ENCODE measurements around the gene STXBP1.

The STXBP1 gene

GRCh38 chr9:127700140-127700539 lies 88.1 kb downstream of the STXBP1 start:
- Histone ChIP-seq H3K4me2 (ENCODE audit: low read length) (no peak overlapping the region), H3K9me3 (replicated peaks; ENCODE audit: low read length) (no peaks in the 10 kb centered on the region), H3K36me3 (ENCODE audit: insufficient read depth, low read length) (no peaks in the 10 kb centered on the region), H3K4me1 (ENCODE audit: control insufficient read depth, insufficient read depth, low read length) (peaks cover 14% of the 10 kb centered on the region), H3K4me3 (ENCODE audit: low read length) (no peak overlapping the region), H3K9ac (ENCODE audit: low read depth, low read length) (no peak overlapping the region), H3K27me3 (ENCODE audit: control insufficient read depth, insufficient read depth, low read length) (no peaks in the 10 kb centered on the region)

DNA sequence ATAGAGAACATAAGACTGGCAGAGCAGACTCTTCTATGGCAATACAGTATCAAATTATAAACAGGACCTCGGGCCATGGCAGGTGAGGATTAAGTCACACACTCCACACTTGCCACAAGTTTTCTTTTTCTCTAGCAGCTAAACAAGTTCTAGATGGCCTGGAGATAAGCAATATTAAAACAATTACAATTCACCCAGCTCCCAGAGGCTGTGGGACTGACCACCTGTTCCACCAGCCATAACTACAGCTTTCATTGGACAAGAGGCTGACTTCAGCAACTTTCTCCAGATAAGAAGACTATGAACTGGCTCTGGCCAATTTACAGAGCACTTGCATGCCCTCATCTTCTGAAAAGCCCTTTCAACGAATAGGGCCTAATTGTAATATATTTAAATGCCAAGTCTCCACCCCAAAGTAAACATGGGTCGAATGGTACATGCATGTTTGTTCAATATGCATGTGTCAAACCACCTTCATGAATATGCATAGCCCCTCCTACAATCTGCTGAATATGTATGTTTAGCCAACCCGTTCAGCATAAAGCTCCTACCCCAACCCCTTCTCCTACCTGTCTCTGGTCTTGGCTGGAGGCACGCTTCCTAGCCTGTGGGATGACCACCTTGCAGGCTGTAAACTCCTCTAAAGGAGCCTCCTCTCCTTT lies 88.6 kb downstream of the STXBP1 start:
- Histone ChIP-seq H3K36me3 (ENCODE audit: insufficient read depth, low read length) (no peaks in the 10 kb centered on the region), H3K9me3 (replicated peaks; ENCODE audit: low read length) (no peaks in the 10 kb centered on the region), H3K4me2 (ENCODE audit: low read length) (no peak overlapping the region), H3K27me3 (ENCODE audit: control insufficient read depth, insufficient read depth, low read length) (no peaks in the 10 kb centered on the region), H3K4me1 (ENCODE audit: control insufficient read depth, insufficient read depth, low read length) (peaks cover 9% of the 10 kb centered on the region), H3K9ac (ENCODE audit: low read depth, low read length) (no peak overlapping the region), H3K4me3 (ENCODE audit: low read length) (no peak overlapping the region)

- Histone ChIP-seq H3K4me3 (ENCODE audit: low read length) (no peak overlapping the region), H3K4me2 (ENCODE audit: low read length) (no peak overlapping the region), H3K9me3 (replicated peaks; ENCODE audit: low read length) (no peaks in the 10 kb centered on the region), H3K9ac (ENCODE audit: low read depth, low read length) (no peak overlapping the region), H3K4me1 (ENCODE audit: control insufficient read depth, insufficient read depth, low read length) (peaks cover 9% of the 10 kb centered on the region), H3K36me3 (ENCODE audit: insufficient read depth, low read length) (no peaks in the 10 kb centered on the region), H3K27me3 (ENCODE audit: control insufficient read depth, insufficient read depth, low read length) (no peaks in the 10 kb centered on the region)
Measured at GRCh38 chr9:127703289-127703946, 91.3 kb downstream of the STXBP1 start.

- H3K9ac ChIP-seq (ENCODE audit: low read depth, low read length): no peak overlapping the region
- H3K9me3 ChIP-seq (replicated peaks; ENCODE audit: low read length): no peaks in the 10 kb centered on the region
- H3K36me3 ChIP-seq (ENCODE audit: insufficient read depth, low read length): no peaks in the 10 kb centered on the region
- H3K4me3 ChIP-seq (ENCODE audit: low read length): no peak overlapping the region
- H3K27me3 ChIP-seq (ENCODE audit: control insufficient read depth, insufficient read depth, low read length): no peaks in the 10 kb centered on the region
- no peak overlapping the region for H3K4me2 ChIP-seq (ENCODE audit: low read length)
- H3K4me1 ChIP-seq (ENCODE audit: control insufficient read depth, insufficient read depth, low read length): no peaks in the 10 kb centered on the region
Measured at GRCh38 chr9:127705577-127706379, 93.7 kb downstream of the STXBP1 start.

DNA sequence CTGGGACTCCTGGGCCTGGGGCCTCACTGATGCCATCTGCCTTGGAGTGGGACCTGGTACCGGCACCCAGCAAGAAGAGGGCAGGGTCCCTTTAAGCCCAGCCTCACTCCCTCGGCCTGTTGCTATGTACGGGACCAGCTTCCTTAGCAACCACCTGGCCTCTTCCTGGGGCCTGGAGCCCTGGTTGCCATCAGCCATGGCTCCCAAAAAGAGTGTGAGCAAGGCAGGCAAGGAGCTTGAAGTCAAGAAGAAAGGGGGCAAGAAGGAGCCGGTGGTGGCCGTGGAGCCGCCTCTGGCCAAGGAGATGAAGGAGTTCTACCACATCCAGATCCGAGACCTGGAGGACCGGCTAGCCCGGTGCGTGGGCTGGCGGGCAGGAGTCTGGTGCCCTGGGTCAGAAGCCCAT lies 94.8 kb downstream of the STXBP1 start, which contains the start of gene CFAP157:
CFAP157 (plus strand) TSS at position 153 of the 406 bp plus-strand sequence; CDS start at position 197, 44 bp downstream.
- no peak within 1 kb of the TSS for H3K4me2 ChIP-seq (ENCODE audit: low read length)
- H3K4me1 ChIP-seq (ENCODE audit: control insufficient read depth, insufficient read depth, low read length): no peaks in the 10 kb centered on the region
- no peaks in the 10 kb centered on the region for H3K27me3 ChIP-seq (ENCODE audit: control insufficient read depth, insufficient read depth, low read length)
- H3K36me3 ChIP-seq (ENCODE audit: insufficient read depth, low read length): no peaks in the 10 kb centered on the region
- H3K4me3 ChIP-seq (ENCODE audit: low read length): no peak within 1 kb of the TSS
- no peaks in the 10 kb centered on the region for H3K9me3 ChIP-seq (replicated peaks; ENCODE audit: low read length)
- no peak within 1 kb of the TSS for H3K9ac ChIP-seq (ENCODE audit: low read depth, low read length)

DNA sequence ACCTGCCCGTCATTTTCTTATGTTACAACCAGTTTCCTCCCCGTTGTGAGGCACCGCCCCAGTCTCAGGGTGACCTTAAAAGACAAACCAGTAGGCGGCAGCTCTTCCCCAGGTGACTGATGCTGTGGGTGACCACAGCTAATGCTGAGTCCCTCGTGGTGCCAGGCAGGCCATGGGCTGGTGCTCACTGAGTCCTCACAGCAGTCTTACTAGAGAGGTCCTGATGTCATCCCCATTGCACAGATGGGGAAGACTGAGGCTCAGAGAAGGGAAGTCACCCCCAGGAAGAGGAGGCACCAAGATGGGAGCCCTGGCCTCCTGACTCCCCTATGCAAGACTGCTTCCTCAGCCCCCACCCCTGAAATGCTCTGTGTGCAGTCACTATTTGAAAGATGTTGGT lies 95.7 kb downstream of the STXBP1 start:
- H3K27me3 ChIP-seq (ENCODE audit: control insufficient read depth, insufficient read depth, low read length): no peaks in the 10 kb centered on the region
- H3K9ac ChIP-seq (ENCODE audit: low read depth, low read length): no peak overlapping the region
- H3K4me3 ChIP-seq (ENCODE audit: low read length): no peak overlapping the region
- H3K4me2 ChIP-seq (ENCODE audit: low read length): no peak overlapping the region
- H3K9me3 ChIP-seq (replicated peaks; ENCODE audit: low read length): no peaks in the 10 kb centered on the region
- H3K36me3 ChIP-seq (ENCODE audit: insufficient read depth, low read length): no peaks in the 10 kb centered on the region
- no peaks in the 10 kb centered on the region for H3K4me1 ChIP-seq (ENCODE audit: control insufficient read depth, insufficient read depth, low read length)

GRCh38 chr9:127708952-127709587 lies 97.0 kb downstream of the STXBP1 start:
- no peaks in the 10 kb centered on the region for H3K9me3 ChIP-seq (replicated peaks; ENCODE audit: low read length)
- H3K4me1 ChIP-seq (ENCODE audit: control insufficient read depth, insufficient read depth, low read length): peaks cover 2% of the 10 kb centered on the region
- H3K9ac ChIP-seq (ENCODE audit: low read depth, low read length): no peak overlapping the region
- no peaks in the 10 kb centered on the region for H3K36me3 ChIP-seq (ENCODE audit: insufficient read depth, low read length)
- H3K27me3 ChIP-seq (ENCODE audit: control insufficient read depth, insufficient read depth, low read length): no peaks in the 10 kb centered on the region
- H3K4me2 ChIP-seq (ENCODE audit: low read length): no peak overlapping the region
- H3K4me3 ChIP-seq (ENCODE audit: low read length): no peak overlapping the region

DNA sequence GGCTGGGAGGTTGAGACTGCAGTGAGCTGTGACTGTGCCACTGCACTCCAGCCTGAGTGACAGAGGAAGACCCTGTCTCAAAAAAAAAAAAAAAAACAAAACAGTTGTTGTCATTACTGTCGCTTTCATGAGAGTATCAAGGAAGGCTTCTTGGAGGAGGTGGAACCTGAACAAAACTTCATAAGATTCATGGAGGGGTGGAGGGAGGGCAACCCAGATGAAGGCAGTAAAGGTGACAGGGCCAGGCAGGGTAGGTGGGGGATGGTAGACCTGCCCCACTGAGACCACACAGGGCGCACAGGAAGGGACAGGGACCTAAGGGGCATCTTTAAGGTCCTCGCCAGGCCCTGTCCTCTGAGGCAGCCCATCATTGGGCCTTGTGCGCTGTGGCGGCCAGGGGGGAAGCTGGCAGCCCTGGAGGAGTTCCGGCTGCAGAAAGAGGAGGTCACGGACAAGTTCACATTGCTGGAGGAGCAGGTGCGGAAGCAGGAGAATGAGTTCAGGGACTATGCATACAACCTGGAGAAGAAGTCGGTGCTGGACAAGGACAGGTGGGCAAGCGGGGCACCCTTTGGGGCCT lies 98.2 kb downstream of the STXBP1 start:
- Histone ChIP-seq H3K9me3 (replicated peaks; ENCODE audit: low read length) (no peaks in the 10 kb centered on the region), H3K9ac (ENCODE audit: low read depth, low read length) (no peak overlapping the region), H3K4me1 (ENCODE audit: control insufficient read depth, insufficient read depth, low read length) (peaks cover 7% of the 10 kb centered on the region), H3K36me3 (ENCODE audit: insufficient read depth, low read length) (no peaks in the 10 kb centered on the region), H3K27me3 (ENCODE audit: control insufficient read depth, insufficient read depth, low read length) (no peaks in the 10 kb centered on the region), H3K4me3 (ENCODE audit: low read length) (no peak overlapping the region), H3K4me2 (ENCODE audit: low read length) (no peak overlapping the region)

GRCh38 chr9:127711226-127711701 lies 99.2 kb downstream of the STXBP1 start:
- Histone ChIP-seq H3K9ac (ENCODE audit: low read depth, low read length) (no peak overlapping the region), H3K4me2 (ENCODE audit: low read length) (no peak overlapping the region), H3K4me1 (ENCODE audit: control insufficient read depth, insufficient read depth, low read length) (peaks cover 11% of the 10 kb centered on the region), H3K27me3 (ENCODE audit: control insufficient read depth, insufficient read depth, low read length) (no peaks in the 10 kb centered on the region), H3K9me3 (replicated peaks; ENCODE audit: low read length) (no peaks in the 10 kb centered on the region), H3K4me3 (ENCODE audit: low read length) (no peak overlapping the region), H3K36me3 (ENCODE audit: insufficient read depth, low read length) (no peaks in the 10 kb centered on the region)

GRCh38 chr9:127711831-127712274 lies 99.8 kb downstream of the STXBP1 start:
- H3K9me3 ChIP-seq (replicated peaks; ENCODE audit: low read length): no peaks in the 10 kb centered on the region
- H3K4me3 ChIP-seq (ENCODE audit: low read length): no peak overlapping the region
- no peak overlapping the region for H3K4me2 ChIP-seq (ENCODE audit: low read length)
- H3K4me1 ChIP-seq (ENCODE audit: control insufficient read depth, insufficient read depth, low read length): peaks cover 12% of the 10 kb centered on the region
- H3K9ac ChIP-seq (ENCODE audit: low read depth, low read length): no peak overlapping the region
- H3K27me3 ChIP-seq (ENCODE audit: control insufficient read depth, insufficient read depth, low read length): no peaks in the 10 kb centered on the region
- H3K36me3 ChIP-seq (ENCODE audit: insufficient read depth, low read length): no peaks in the 10 kb centered on the region

DNA sequence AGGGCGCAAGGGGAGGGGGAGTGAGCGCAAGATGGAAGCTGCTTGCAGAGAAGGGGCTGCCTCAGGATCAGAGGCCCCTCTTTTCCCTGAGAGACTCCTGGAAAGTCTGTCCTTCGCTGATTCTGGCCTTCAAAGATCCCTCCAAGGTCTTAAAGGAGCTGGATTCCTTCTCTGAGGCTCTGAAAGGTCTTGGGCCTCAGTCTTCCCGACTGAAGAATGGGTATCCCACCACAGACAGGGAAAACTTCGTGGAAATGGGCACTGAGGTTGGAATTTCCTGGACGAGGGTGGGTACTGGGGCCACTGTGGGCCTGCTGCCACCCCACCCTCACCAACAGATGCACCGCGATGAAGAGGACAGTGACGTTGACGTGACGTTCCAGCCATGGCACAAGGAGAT lies 100.3 kb downstream of the STXBP1 start:
- Histone ChIP-seq H3K4me2 (ENCODE audit: low read length) (no peak overlapping the region), H3K9ac (ENCODE audit: low read depth, low read length) (no peak overlapping the region), H3K4me1 (ENCODE audit: control insufficient read depth, insufficient read depth, low read length) (peaks cover 12% of the 10 kb centered on the region), H3K9me3 (replicated peaks; ENCODE audit: low read length) (no peaks in the 10 kb centered on the region), H3K27me3 (ENCODE audit: control insufficient read depth, insufficient read depth, low read length) (no peaks in the 10 kb centered on the region), H3K4me3 (ENCODE audit: low read length) (no peak overlapping the region), H3K36me3 (ENCODE audit: insufficient read depth, low read length) (no peaks in the 10 kb centered on the region)
